ENCODE results near the gene SERPINA10.
"Not testable (repeated sequence)": the region's sequence is repeated elsewhere in the genome, so short reads cannot be mapped to it uniquely, and the experiment has no call there.

GRCh38 chr14:94268582-94268981, 24.5 kb downstream of the SERPINA10 start:
- TF ChIP-seq, protein P1, sequence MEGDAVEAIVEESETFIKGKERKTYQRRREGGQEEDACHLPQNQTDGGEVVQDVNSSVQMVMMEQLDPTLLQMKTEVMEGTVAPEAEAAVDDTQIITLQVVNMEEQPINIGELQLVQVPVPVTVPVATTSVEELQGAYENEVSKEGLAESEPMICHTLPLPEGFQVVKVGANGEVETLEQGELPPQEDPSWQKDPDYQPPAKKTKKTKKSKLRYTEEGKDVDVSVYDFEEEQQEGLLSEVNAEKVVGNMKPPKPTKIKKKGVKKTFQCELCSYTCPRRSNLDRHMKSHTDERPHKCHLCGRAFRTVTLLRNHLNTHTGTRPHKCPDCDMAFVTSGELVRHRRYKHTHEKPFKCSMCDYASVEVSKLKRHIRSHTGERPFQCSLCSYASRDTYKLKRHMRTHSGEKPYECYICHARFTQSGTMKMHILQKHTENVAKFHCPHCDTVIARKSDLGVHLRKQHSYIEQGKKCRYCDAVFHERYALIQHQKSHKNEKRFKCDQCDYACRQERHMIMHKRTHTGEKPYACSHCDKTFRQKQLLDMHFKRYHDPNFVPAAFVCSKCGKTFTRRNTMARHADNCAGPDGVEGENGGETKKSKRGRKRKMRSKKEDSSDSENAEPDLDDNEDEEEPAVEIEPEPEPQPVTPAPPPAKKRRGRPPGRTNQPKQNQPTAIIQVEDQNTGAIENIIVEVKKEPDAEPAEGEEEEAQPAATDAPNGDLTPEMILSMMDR (IDR thresholded peaks at IDR 0.05), result not testable (repeated sequence)
- TF ChIP-seq POLR2A (IDR thresholded peaks at IDR 0.05), result not testable (repeated sequence)

Measured in heart left ventricle (tissue), 13 donors.